SIG-M5 treated with dmso at 0.1 percent for 504 hours (cell line): ENCODE data around the gene HYI.

Experiments
- DNase-seq: peaks from one replicate; lab custom pipeline; 2025; ENCODE audit not compliant: unreplicated experiment; lab: John Stamatoyannopoulos, UW

The HYI gene

DNA sequence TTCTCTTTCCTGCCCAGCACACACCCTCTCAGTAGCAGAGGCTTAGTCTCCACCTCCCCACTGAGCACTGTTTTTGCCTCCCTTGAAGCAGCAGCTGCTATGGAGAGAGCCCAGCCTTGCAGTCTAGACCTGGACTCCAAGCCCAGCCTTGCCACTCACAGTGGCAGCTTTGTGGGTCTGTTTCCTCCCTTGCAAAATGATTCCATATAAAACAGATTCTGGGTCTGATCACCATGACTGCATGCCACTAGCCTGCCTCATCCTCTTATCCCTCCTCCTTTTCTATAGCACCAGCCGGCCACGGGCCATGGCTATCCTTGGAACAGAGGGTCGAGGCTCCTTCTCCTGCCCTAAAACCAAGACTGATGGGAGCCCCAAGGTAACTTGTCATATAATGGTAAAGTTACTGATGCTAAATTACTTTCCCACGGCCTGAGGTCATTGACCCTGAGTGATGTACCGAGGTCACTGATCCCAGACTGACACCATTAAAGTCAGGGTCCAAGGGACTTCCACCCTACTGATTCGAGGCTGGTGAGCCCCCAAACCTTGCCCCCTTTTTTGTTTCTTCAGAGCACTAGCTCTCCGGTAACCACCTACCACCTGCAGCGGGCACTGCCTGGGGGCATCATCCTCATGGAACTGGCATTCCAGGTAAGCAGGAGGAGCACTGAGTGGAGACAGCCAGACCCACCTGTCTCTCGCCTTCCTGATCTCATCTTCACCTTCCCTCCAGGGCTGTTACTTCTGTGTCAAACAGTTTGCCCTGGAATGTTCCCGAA is 7.9 kb downstream of the HYI start:
- DNase-seq: no peak

- DNase-seq: no peak
These were observed 8.9 kb downstream of the HYI start for GRCh38 chr1:43444836-43445235.

DNA sequence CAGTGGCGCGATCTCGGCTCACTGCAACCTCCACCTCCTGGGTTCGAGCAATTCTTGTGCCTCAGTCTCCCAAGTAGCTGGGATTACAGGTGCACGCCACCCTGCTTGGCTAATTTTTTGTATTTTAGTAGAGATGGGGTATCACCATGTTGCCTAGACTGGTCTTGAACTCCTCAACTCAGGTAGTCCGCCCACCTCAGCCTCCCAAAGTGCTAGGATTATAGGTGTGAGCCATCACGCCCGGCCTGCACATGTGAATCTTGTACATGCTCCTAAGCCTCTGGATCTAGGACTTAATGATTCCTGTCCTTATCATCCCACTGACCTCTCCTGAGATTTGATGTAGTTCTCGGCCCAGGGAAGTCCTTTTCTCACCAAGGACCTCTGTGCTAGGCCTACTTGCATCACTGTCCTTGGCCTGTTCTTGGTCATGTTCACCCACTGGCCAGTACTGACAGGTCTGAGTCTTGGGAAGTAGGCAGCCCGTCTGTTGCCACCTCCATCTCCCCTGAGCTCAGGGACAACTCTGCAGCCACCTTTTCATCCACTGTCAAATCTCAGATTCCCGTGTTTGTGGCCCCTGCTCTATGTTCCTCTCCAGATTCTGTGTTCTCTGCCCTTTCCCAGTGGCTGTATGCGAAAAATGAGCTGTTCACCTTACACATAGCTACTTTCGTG is 9.4 kb downstream of the HYI start:
- DNase-seq: no peak

- no peak for DNase-seq
These were observed 10.4 kb downstream of the HYI start for GRCh38 chr1:43443197-43443946.

- DNase-seq: no peak
These were observed 11.0 kb downstream of the HYI start for GRCh38 chr1:43442756-43443155.

DNA sequence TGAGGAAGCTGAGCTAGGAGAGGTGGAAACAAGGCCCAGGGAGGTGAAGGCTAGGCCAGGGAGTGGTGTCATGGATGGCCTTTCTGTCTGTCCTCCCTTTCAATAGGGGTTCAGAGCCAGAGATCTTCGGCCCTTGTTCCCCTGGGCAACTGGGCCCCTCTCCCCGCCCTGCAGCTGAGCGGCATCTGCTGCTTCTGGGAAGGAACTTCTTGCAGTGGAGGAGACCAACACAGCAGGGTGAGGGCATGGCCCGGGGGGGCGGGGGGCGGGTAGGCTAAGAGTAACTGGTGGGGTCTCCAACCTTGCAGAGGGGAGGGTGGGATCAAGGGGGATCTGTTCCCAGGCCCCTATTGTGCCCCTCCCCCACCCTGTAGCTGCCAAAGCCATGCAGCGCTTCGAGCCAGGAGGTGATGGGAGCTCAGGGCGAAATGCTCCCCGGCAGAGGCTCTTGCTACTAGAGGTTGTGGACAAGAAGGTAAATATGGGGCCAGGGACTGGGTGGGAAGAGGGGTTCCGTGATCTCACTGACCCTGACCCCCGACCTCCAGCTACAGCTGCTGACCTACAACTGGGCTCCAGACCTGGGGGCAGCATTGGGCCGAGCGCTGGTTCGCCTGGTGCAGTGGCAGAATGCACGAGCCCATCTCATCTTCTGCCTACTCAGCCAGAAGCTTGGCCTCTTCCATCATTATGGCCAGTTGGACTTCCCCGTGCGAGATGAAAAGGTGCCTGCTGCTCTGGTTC is 11.7 kb downstream of the HYI start:
- DNase-seq: no peak

GRCh38 chr1:43441166-43441893 is 12.4 kb downstream of the HYI start:
- DNase-seq: no peak

DNA sequence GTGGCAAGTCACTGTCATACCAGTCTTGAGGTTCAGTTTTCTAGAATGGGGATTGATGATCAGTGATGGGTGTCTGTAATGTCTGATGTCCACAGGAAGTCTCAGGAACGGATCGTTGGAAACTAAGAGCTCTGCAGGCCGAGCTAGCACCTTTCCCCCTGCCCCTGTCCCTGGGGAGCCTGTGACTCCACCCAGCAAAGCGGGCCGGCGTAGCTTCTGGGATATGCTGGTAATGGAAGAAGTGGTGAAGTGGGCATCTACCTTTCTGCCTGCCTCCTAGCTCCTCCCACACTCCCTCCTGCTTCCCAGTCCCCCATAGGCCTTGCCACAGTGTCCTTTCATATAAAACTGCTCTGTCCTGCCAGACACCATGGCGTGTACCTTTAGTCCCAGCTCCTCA is 13.4 kb downstream of the HYI start:
- DNase-seq: no peak

DNA sequence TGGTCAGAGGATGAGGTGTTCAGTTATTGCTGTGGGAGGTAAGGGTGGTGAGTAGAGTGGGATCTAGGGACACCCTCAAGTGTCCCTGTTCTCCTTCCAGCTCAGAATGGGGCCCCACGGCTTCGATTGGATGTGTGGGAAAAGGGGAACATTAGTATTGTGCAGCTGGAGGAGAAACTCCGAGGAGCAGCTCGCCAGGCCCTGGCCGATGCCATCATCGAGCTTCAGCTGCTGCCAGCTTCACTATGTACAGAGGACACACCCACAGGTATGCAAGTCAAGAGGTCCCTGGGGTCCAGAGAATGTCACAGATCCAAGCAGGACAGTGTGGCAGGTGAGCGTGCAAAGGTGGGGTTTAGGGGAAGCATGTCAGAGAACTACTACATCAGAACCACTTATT is 13.9 kb downstream of the HYI start:
- DNase-seq: no peak

GRCh38 chr1:43438953-43439581 is 14.7 kb downstream of the HYI start:
- no peak for DNase-seq

- no peak for DNase-seq
These were observed 15.2 kb downstream of the HYI start for GRCh38 chr1:43438576-43438952.

GRCh38 chr1:43438006-43438405 is 15.7 kb downstream of the HYI start:
- DNase-seq: no peak

GRCh38 chr1:43437031-43437973 is 16.4 kb downstream of the HYI start:
- no peak for DNase-seq

DNA sequence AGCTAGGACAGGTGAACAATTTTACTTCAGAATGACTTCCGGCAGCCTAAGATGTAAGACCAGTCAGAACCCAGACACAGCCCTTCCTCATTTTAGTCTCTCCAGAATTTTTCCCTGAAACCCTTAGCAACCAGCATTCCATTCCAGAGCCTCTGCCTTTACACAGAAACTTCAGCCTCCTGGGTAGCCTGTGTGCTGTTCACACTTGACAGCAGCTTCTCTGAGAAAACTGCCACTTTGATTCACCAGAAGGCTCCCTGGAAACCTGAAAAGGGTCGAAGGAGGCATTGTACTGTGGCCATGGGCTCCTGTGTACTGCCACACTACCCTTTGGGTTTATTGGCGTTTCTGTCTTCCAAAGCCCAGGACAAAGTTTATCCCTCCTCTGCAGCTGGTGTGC is 17.4 kb downstream of the HYI start:
- no peak for DNase-seq

- no peak for DNase-seq
These were observed 18.3 kb downstream of the HYI start for GRCh38 chr1:43435146-43436145.

DNA sequence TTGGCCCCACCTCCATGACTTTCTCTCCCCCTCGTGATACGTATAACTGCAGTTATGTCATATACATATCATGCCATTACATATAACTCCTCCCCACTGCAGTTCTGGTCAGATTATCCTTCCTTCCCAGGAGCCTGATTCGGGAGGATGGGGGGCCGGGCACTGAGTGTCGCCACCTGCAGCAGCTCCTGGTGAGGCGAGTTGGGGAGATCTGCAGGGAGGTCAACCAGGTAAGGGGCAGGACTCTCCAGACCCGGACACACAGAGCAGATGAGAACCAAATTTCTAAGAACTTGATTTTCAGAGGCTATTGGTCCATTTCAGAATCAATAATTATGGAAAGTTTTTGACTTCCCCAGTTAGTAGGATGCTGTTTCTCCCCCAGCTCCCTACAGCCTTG is 19.5 kb downstream of the HYI start:
- DNase-seq: no peak

DNA sequence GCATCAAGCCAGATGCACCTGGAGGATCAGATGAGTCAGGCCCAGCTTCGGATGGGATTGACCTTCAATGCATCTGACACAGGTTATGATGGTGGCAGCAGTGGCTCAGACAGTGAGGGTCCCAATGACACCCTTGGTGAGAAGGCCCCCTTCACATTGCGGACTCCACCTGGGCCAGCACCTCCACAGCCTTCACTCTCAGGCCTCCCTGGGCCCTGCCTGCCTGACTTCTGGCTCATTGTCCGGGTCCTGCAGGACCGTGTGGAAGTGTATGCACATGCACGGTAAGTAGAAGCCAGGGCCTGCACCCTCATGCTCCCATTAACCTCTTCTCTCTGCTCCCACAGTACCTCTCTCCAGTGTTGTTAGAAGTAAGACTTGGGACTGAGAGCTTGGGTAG is 20.8 kb downstream of the HYI start:
- DNase-seq: no peak
